Left kidney (tissue), 8 donors: ENCODE results near the gene ASPN. TPM values are rescaled to one million over a fixed set of nuclear protein-coding genes. Genes with fewer than 3 reads are reported as not detected.

Source experiments
- DNase-seq: peaks from one replicate; pipeline ENCODE4 v3.0.0-alpha.2; 2013
- long read RNA-seq, 8 donors: transcript quantifications; one replicate each; lab custom pipeline, GENCODE V29; 2026
- polyA plus RNA-seq: library from polyadenylated mRNA; unstranded; fragments of 120-200 nt; gene quantifications from one replicate; pipeline ENCODE4 v1.2.1, GENCODE V29; 2013; ENCODE audit not compliant: insufficient read length

The ASPN gene
- polyA plus RNA-seq: 9.8 TPM
- long read RNA-seq, donor 1, partial matches to known transcripts: 0 of 1 reads
- long read RNA-seq, donor 1, other reads (novel, unspliced or antisense): 0 of 1 reads
- long read RNA-seq, donor 2, partial matches to known transcripts: 0 of 4 reads
- long read RNA-seq, donor 2, other reads (novel, unspliced or antisense): 0 of 4 reads
- long read RNA-seq, donor 3: 0 reads
- long read RNA-seq, donor 4: 0 reads
- long read RNA-seq, donor 5, partial matches to known transcripts: 0 of 3 reads
- long read RNA-seq, donor 5, other reads (novel, unspliced or antisense): 0 of 3 reads
- long read RNA-seq, donor 6, transcript ASPN-202 (8 exons, 2,470 nt): major isoform, 5 of 5 reads
- long read RNA-seq, donor 6, partial matches to known transcripts: 0 of 5 reads
- long read RNA-seq, donor 6, other reads (novel, unspliced or antisense): 0 of 5 reads
- long read RNA-seq, donor 7, partial matches to known transcripts: 0 of 2 reads
- long read RNA-seq, donor 7, other reads (novel, unspliced or antisense): 0 of 2 reads
- long read RNA-seq, donor 8, partial matches to known transcripts: 0 of 2 reads
- long read RNA-seq, donor 8, other reads (novel, unspliced or antisense): 0 of 2 reads

DNA sequence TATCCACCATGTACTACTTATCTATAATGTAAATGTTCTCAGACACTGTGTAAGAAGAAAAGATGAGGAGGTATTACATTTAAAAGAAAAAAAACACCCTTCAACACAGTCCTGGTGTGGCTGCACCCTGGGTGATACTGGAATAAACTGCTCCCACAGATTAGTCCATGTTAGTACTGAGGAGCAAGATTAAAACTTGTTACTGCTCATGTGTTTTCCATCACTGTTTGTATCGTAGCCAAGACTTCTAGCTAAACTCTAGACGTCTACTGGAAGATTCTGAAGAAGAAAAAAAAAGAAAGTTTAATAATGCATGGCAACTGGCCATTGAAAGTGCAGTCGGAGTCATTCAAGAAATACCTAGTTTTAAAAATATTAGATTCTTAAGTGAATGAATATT is at the start of gene ASPN:
ASPN (minus strand) TSS at position 178 of the 400 bp plus-strand sequence.
- DNase-seq: peak; percentile 70

DNA sequence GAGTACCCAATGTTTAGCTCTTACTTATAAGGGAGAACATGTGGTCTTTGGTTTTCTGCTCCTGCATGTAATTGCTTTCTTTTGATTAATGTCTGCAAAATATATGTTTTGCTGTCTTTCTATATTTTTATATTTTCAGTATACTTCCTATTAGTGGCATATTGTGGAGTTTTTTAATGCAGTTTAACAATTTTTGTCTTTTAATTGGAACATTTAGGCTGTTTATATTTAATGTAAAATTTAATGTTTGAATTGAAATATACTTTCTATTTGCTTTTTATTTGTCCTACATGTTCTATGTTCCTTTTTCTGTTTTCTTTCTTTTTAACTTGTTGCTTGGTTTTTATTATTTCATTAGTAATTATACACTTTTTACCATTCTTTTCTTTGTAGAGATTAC is 48.6 kb upstream of the ASPN start:
- DNase-seq: no peak

DNA sequence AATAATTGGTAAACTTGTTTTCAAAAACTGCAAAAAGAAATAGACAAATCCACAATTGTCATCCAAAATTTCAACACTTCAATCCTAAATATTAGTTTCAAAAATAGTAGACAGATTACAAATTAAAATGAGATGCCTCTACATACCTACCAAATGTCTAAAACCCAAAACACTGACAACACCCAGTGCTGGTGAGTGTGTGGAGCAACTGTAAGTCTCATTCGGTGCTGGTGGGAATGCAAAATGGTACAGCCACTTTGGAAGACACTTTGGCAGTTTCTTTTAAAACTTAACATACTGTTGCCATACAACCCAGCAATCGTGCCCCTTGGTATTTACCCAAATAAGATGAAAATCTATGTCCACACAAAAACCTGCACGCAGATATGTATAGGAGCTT is 46.8 kb upstream of the ASPN start:
- no peak for DNase-seq

DNA sequence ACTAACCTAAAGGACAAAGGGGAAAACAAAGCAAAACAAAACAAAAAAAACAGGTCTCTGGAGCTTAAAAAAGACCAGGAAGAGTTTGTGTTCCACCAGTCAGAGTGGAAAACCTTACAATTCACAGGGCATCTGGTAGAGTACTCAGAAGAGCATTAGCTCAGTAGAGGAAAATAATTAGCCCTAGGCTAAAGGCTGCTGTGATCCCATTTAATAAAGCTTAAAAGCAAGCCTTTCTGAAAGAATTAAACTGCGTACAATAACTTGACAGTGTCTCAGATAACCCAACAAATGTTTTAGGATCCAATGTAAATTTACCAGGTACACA is 46.2 kb upstream of the ASPN start:
- DNase-seq: no peak

DNA sequence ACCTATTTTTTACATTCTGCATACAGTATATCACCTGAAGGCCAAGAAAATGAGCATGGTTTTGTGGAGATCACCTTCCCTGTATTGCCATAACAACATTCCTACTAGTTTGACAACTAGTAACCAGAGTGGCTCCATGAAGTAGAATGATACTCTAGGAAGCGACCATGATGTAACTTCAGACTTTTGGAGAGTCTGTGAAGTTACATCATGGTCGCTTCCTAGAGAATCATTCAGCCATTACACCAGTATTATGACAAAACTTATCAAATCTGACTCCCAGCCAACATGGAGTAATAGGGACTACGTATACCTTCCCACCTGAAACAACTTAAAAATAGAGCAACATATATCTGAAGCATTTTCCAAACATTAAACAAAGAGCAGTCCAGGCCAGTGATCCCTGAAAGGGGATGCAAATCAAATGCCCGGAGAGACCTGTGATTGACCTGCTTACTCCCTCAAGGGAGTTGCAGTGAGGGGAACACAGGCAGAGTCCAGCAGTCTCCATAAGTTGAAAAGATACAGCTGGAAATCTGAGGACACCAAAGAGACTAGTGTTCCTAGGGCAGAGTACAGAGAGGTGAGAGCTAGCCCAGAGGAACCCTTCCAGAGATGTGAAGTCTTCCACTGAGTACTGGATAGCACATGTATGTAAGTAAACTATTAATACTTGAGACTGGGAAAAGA is 45.7 kb upstream of the ASPN start:
- DNase-seq: peak; percentile 49

DNA sequence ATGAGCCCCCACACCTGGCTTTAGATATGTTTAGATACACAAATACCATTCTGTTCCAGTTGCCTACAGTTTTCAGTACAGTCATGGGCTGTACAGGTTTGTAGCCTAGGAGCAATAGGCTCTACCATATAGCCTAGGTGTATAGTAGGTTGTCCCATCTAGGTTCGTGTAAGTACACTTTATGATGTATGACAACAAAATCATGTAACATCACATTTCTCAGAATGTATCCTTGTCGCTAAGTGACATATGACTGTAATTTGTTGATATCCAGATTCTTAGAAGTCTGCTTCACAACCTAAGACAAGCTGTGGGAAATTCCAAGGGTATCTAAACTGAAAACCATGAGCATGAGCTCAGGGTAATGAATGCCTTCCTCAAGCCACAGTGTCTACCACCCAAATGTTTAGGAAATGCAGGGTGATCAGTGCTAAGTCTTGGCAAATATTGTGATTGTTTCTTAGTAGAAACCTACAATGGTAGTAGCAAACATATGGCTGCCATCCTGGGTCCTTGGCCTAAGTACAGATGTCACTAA is 45.1 kb upstream of the ASPN start:
- DNase-seq: no peak

DNA sequence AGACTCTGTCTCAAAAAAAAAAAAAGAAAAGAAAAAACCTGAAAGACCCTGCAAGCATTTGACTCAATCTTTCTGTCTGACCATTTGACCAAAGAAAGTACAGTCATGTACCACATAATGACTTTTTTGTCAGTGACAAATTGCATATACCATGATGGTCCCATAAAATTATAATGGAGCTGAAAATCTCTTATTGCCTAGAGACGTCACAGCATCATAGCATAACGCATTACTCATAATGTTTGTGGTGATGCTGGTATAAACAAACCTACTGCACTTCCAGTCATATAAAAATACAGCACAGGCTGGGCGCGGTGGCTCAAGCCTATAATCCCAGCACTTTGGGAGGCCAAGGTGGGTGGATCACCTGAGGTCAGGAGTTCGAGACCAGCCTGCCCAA is 43.0 kb upstream of the ASPN start:
- no peak for DNase-seq

DNA sequence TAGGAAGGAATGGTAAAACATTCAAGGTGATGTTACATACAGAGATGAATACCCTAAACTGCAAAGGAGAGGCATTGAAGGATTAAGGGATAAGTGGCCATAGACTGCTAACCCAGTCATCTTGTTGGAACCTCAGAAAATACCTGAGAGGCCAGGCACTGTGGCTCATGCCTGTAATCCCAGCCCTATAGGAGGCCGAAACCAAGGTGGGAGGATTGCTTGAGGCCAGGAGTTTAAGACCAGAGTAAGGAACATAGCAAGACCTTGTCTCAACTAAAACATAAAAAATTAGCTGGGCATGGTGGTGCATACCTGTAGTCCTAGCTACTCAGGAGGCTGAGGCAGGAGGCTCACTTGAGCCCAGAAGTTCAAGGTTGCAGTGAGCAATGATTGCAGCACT is 42.6 kb upstream of the ASPN start:
- DNase-seq: no peak

DNA sequence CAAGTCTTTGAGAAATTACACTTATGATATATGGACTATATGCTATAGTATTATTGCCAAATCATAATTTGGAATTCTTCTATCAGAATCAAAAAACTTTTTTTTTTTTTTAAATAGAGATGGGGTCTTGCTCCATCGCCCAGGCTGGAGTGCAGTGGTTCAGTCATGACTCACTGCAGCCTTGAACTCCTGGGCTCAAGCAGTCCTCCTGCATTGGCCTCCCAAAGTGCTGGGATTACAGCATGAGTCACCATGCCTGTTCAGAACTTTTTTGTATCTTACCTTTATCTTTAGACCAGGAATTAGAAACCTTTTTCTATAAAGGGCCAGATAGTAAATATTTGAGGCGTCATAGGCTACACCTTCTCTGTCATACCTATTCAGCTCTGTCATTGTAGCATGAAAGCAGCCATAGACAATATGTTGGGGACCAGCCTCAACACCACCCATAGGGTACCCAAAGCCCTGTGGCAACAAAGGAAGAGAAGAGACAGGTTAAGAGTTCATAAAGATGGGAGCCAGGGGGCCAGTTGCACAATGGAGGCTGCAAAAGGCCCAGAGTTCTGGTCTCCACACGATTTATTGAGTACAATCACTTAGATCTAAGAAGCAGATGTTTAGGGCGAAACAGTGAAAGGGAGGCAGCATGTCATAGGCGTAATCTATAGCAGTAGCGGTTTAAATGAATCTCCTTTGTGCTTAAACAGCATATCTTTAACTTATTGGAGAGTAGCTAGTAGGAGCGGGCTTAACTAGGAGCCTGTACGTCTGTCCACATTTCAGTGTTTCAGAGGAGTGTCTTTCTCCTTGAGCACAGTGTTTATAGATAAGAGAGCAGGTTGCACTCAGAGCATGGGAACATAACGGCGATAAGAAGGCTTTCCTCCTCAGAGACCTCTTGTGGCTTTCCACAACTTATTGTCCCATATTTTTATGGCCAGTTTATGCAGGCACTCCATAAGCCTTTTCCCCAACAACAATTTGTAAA is 41.0 kb upstream of the ASPN start:
- no peak for DNase-seq

DNA sequence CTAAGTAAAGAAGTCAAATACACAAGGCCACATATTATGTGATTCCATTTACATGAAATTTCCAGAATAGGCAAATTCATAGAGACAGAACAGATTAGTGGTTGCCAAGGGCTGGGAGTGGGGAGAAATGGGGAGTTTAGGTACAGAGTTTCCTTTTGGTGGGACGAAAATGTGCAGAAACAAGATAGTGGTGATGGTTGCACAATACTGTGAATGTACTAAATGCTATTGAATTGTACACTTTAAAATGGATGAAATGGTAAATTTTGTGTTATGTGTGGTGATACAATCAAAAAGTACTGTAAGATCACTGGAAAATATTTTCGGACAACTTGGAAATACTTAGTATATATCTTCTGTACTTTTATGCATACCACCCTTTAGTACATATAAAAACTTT is 38.5 kb upstream of the ASPN start:
- no peak for DNase-seq

DNA sequence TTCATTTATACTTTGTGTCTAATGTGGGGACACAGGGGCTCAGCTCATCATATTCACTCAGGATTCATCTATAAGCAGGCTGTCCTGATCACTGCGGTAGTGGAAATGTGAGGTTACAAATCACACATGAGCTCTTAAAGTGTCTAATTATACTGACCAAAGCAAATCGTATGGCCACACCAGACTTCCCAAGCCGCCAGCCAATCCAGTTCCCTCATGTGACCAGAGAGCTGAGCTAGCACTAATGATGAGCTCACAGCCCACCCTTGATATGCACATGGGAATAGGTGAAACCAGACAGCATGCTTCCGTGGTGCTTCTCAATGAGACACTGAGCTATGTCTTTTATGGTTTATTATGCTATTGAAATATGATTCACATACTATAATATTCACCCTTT is 35.9 kb upstream of the ASPN start:
- no peak for DNase-seq

DNA sequence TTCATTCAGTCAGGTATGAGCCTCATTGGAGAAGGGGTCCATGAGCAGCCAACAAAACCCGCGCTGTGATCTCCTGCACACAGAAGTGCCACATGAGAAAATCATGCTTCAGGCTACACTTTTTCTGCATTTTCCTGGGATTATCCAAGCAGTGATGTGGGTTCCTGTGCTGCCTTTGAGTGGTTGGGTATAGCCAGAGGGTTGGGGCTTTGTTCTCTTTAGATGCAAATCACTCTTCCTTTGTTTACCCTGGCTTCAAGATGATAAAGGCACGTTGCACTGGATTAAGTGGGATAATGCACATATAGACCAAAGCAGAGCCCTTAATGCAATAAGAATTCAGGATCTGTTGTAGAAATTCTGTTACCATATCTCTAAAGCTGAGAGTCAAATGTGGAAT is 34.7 kb upstream of the ASPN start:
- DNase-seq: no peak

DNA sequence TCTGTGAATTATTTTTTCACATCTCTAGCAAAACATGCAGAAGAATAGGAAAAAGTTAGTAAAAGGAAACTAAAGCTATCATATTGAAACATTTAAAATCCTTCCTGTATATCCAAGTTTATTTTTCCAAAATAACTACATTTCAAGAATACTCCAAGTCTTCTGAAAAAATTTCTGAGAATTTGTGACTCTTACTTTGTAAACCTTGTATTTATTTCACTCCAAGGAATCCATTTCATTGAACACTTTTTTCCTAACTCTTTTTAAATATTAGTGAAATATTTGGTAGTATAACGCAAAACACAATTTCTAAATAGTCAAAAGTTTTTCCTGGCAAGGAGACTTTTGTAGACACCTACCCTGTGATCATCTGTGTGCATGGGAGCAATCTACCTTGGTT is 34.2 kb upstream of the ASPN start:
- DNase-seq: no peak

DNA sequence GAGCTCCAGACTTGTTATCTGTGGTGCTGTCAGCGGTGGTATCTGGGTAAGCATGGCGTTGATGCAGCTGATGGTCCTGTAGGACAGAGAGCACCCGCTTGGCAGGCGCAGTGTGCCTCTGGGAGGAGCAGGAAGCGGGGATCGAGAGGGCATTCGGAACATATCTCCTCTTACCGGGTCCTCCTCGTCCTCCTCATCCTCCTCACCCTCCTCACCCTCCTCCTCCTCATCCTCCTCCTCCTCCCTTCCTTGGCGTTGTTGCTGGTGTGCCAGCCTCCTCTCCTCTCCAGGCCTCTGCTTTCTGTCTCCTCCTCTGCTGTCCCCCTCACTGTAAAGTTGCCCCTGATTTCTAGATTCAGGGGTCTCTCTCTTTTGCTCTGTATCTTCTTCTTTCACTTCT is 32.3 kb upstream of the ASPN start:
- no peak for DNase-seq

DNA sequence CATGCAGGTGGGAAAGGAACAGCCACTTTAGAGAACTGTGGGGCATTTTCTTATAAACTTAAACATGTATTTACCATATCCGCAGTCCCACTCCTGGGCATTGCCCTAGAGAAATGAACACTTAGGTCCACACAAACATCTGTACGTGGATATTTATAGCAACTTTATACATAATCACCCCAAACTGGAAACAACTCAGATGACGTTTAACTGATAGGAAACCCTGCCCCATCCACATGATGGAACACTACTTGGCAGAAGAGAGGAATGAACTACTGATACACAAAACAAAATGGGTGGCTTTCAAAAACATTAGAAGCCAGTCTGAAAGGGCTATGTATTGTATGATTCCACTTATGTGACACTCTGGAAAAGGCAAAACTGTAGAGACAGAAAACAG is 31.0 kb upstream of the ASPN start:
- DNase-seq: no peak

DNA sequence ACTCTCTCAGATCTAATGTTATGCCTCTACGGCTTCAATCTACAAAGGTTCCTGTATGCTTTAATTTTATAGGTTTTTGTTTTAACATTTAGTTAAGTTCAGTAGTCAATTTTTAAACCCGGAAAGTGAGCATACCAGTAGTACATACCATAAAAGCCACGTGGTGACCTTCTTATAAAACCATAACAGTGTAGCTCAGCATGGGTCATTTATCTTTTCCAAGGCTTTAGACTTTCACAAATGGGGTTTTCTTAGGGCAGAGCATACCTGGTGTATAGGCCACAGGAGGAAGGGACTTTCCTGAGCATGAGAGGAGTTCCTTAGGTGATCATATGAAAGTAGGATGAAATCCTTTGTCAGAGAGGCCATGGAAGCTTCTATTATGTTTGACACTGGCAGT is 30.3 kb upstream of the ASPN start:
- DNase-seq: no peak

DNA sequence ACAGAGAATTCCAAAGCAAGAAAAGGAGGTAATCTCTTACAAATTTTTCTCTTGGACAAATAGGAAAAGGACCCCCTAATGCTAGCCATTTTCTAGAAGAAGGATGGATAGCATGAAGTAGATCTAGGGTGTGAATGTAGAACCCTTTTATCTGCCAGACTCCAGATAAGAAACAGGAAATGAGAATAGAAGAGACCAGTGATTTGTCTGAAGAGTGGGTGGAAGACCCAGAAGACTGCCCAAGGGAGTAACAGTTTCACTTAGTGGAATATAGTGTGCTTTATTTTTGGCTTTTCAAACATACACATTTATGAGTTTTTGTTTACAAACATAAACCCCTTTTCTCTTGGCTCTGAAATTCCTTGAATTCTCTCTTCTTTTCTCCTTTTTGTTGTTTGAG is 28.4 kb upstream of the ASPN start:
- no peak for DNase-seq

DNA sequence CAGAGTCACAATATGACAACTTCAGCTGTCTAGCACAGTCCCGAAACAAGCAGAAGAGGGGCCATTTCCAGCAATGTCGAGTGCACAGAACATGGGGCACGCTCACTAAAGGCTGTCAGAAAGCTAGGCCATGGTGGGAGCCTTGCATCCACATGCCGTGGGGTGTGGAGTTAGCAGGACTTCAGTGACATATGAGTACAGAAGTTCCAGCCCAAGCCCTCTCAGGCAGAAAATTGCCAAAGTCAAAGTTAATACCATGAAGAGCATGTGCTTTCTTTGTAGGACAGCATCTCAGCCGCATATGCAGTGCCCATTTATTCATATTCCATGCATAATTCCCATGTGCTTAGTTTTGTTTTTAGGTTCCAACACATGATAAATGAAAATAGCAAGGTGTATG is 26.7 kb upstream of the ASPN start:
- DNase-seq: no peak

DNA sequence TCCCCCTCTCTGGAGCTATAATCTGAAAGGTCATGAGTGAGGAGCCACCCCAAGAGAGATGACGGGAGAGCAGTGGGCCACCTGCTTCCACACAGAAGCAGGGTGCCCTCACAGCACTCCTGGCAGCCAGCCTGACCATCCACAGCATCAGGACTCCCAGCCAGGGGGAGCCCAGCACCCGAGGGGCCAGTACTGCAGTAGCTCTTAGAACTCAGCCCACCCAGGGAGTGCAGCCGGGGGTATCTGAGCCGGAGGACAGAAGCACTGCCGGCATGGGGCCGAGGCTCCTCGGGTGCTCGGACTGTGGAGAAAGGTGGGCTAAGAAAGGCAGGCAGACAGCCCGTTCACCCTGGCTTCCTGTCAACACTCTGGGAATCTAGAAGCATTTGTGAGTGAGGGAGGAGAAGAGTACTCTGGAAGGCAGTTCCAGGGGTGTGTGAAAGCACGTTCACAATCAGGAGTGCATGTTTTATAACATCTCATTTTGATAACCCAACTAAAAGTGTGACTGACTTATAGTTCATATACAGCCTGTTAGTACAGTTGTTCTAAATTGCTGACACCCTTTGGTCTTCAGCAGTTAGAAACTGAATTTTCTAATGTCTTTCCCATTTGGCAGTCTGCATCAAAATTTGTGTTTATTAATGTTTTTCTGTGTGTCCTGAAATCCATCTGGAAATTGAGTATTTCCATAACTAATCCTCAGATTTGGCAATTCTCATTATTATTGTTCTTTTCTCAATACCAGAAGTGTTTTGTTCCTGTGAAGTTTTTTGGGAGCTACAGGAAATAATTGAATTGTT is 25.9 kb upstream of the ASPN start:
- no peak for DNase-seq

DNA sequence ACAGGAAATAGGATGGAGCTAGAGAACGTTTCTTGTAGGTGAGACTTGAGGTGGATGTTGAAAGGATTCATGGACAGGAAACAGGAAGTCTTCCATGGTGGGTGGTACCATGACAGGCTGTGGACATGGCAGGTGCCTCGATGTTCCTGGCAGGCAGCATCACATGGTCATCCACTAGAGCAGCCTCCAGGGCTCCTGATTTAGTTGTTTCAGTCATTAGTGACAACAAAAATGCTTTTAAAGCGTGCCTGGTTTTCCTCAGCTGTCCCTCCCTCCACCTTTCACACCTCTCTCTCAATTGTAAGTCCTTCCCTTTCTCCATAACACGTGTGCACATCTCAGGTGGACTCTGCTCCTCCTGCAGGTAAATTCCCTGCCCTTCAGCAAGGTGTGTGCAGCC is 25.2 kb upstream of the ASPN start:
- no peak for DNase-seq

DNA sequence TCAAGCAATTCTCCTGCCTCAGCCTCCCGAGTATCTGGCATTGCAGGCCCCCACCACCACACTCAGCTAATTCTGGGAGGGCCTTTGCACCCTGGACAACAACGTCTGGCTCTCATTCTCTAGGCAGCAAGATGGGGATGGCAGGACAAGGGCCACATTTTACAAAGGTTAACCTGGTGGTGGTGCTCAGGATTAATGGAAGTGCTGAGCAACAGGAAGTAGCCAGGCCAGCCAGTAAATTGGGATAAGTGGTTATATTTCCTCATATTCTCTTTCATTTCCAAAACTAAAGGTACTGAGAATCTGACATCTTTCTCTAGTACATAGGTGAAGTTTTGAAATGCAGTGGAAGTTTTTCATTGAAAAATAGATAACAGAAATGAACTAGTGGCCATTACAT is 24.7 kb upstream of the ASPN start:
- no peak for DNase-seq
